Measurements from ENCODE around the gene NOCT.
"Not testable (repeated sequence)": the region's sequence is repeated elsewhere in the genome, so short reads cannot be mapped to it uniquely, and the experiment has no call there.

The NOCT gene

GRCh38 chr4:139053909-139054308 lies 38.3 kb downstream of the NOCT start:
- Histone ChIP-seq H3K36me3 (ENCODE audit: control insufficient read depth in 1 of 2, insufficient read depth in 2 of 2, low read length in 2 of 2) (peaks cover 23 to 40% of the 10 kb centered on the region in 2 donors), H3K27me3 (ENCODE audit: low read depth, low read length) (no peaks in the 10 kb centered on the region), H3K4me3 (ENCODE audit: low read depth in 1 of 2, low read length in 2 of 2) (no peak overlapping the region), H3K4me1 (ENCODE audit: control insufficient read depth in 1 of 2, insufficient read depth in 2 of 2, low read length in 2 of 2) (peaks cover 0 to 12% of the 10 kb centered on the region in 2 donors), H3K9me3 (ENCODE audit: control insufficient read depth in 1 of 2, low read length in 2 of 2) (no peaks in the 10 kb centered on the region), H3K27ac (ENCODE audit: low read length) (no peak overlapping the region)

GRCh38 chr4:139054791-139055505 lies 39.4 kb downstream of the NOCT start:
- Histone ChIP-seq H3K27me3 (ENCODE audit: low read depth, low read length) (no peaks in the 10 kb centered on the region), H3K36me3 (ENCODE audit: control insufficient read depth in 1 of 2, insufficient read depth in 2 of 2, low read length in 2 of 2) (peaks cover 33 to 50% of the 10 kb centered on the region in 2 donors), H3K27ac (ENCODE audit: low read length) (no peak overlapping the region), H3K9me3 (ENCODE audit: control insufficient read depth in 1 of 2, low read length in 2 of 2) (no peaks in the 10 kb centered on the region), H3K4me3 (ENCODE audit: low read depth in 1 of 2, low read length in 2 of 2) (no peak overlapping the region), H3K4me1 (ENCODE audit: control insufficient read depth in 1 of 2, insufficient read depth in 2 of 2, low read length in 2 of 2) (peaks cover 0 to 12% of the 10 kb centered on the region in 2 donors)

- not testable (repeated sequence) for H3K4me3 ChIP-seq (ENCODE audit: low read depth in 1 of 2, low read length in 2 of 2); H3K27ac ChIP-seq (ENCODE audit: low read length); H3K27me3 ChIP-seq (ENCODE audit: low read depth, low read length); H3K9me3 ChIP-seq (ENCODE audit: control insufficient read depth in 1 of 2, low read length in 2 of 2)
- H3K4me1 ChIP-seq (ENCODE audit: control insufficient read depth in 1 of 2, insufficient read depth in 2 of 2, low read length in 2 of 2) = peaks cover 0 to 12% of the 10 kb centered on the region in 2 donors
- H3K36me3 ChIP-seq (ENCODE audit: control insufficient read depth in 1 of 2, insufficient read depth in 2 of 2, low read length in 2 of 2) = peaks cover 54 to 59% of the 10 kb centered on the region in 2 donors
These were observed 43.4 kb downstream of the NOCT start for GRCh38 chr4:139059026-139059425.

- Histone ChIP-seq H3K36me3 (ENCODE audit: control insufficient read depth in 1 of 2, insufficient read depth in 2 of 2, low read length in 2 of 2) (peaks cover 46 to 58% of the 10 kb centered on the region in 2 donors), H3K4me1 (ENCODE audit: control insufficient read depth in 1 of 2, insufficient read depth in 2 of 2, low read length in 2 of 2) (no peaks in the 10 kb centered on the region), H3K9me3 (ENCODE audit: control insufficient read depth in 1 of 2, low read length in 2 of 2) (no peaks in the 10 kb centered on the region), H3K4me3 (ENCODE audit: low read depth in 1 of 2, low read length in 2 of 2) (no peak overlapping the region), H3K27ac (ENCODE audit: low read length) (no peak overlapping the region), H3K27me3 (ENCODE audit: low read depth, low read length) (no peaks in the 10 kb centered on the region)
These were observed 45.0 kb downstream of the NOCT start for GRCh38 chr4:139060591-139060990.

- H3K9me3 ChIP-seq (ENCODE audit: control insufficient read depth in 1 of 2, low read length in 2 of 2) = no peaks in the 10 kb centered on the region
- H3K4me3 ChIP-seq (ENCODE audit: low read depth in 1 of 2, low read length in 2 of 2) = no peak overlapping the region
- H3K4me1 ChIP-seq (ENCODE audit: control insufficient read depth in 1 of 2, insufficient read depth in 2 of 2, low read length in 2 of 2) = peaks cover 10 to 39% of the 10 kb centered on the region in 2 donors
- H3K27ac ChIP-seq (ENCODE audit: low read length) = peak overlapping the region; percentile 31
- no peaks in the 10 kb centered on the region for H3K27me3 ChIP-seq (ENCODE audit: low read depth, low read length)
- peaks cover 6 to 20% of the 10 kb centered on the region in 2 donors for H3K36me3 ChIP-seq (ENCODE audit: control insufficient read depth in 1 of 2, insufficient read depth in 2 of 2, low read length in 2 of 2)
These were observed 60.6 kb downstream of the NOCT start for GRCh38 chr4:139076016-139076744.

GRCh38 chr4:139077567-139078355 lies 62.2 kb downstream of the NOCT start:
- Histone ChIP-seq H3K27me3 (ENCODE audit: low read depth, low read length) (no peaks in the 10 kb centered on the region), H3K9me3 (ENCODE audit: control insufficient read depth in 1 of 2, low read length in 2 of 2) (no peaks in the 10 kb centered on the region), H3K27ac (ENCODE audit: low read length) (no peak overlapping the region), H3K36me3 (ENCODE audit: control insufficient read depth in 1 of 2, insufficient read depth in 2 of 2, low read length in 2 of 2) (peaks cover 0 to 5% of the 10 kb centered on the region in 2 donors), H3K4me1 (ENCODE audit: control insufficient read depth in 1 of 2, insufficient read depth in 2 of 2, low read length in 2 of 2) (peaks cover 20 to 52% of the 10 kb centered on the region in 2 donors), H3K4me3 (ENCODE audit: low read depth in 1 of 2, low read length in 2 of 2) (no peak overlapping the region)

- no peaks in the 10 kb centered on the region for H3K27me3 ChIP-seq (ENCODE audit: low read depth, low read length)
- H3K36me3 ChIP-seq (ENCODE audit: control insufficient read depth in 1 of 2, insufficient read depth in 2 of 2, low read length in 2 of 2) = no peaks in the 10 kb centered on the region
- no peak overlapping the region for H3K4me3 ChIP-seq (ENCODE audit: low read depth in 1 of 2, low read length in 2 of 2)
- peaks cover 20 to 48% of the 10 kb centered on the region in 2 donors for H3K4me1 ChIP-seq (ENCODE audit: control insufficient read depth in 1 of 2, insufficient read depth in 2 of 2, low read length in 2 of 2)
- no peak overlapping the region for H3K27ac ChIP-seq (ENCODE audit: low read length)
- H3K9me3 ChIP-seq (ENCODE audit: control insufficient read depth in 1 of 2, low read length in 2 of 2) = no peaks in the 10 kb centered on the region
These were observed 63.3 kb downstream of the NOCT start for GRCh38 chr4:139078926-139079325.

- H3K27ac ChIP-seq (ENCODE audit: low read length) = peak overlapping the region; percentile 99
- no peaks in the 10 kb centered on the region for H3K9me3 ChIP-seq (ENCODE audit: control insufficient read depth in 1 of 2, low read length in 2 of 2)
- no peaks in the 10 kb centered on the region for H3K27me3 ChIP-seq (ENCODE audit: low read depth, low read length)
- H3K4me1 ChIP-seq (ENCODE audit: control insufficient read depth in 1 of 2, insufficient read depth in 2 of 2, low read length in 2 of 2) = peaks cover 18 to 43% of the 10 kb centered on the region in 2 donors
- H3K36me3 ChIP-seq (ENCODE audit: control insufficient read depth in 1 of 2, insufficient read depth in 2 of 2, low read length in 2 of 2) = no peaks in the 10 kb centered on the region
- peak overlapping the region; percentile 69 to 98 for H3K4me3 ChIP-seq (ENCODE audit: low read depth in 1 of 2, low read length in 2 of 2)
These were observed 67.4 kb downstream of the NOCT start for GRCh38 chr4:139082750-139083606.

GRCh38 chr4:139083607-139083955 lies 68.0 kb downstream of the NOCT start:
- Histone ChIP-seq H3K27ac (ENCODE audit: low read length) (peak overlapping the region; percentile 99), H3K9me3 (ENCODE audit: control insufficient read depth in 1 of 2, low read length in 2 of 2) (no peaks in the 10 kb centered on the region), H3K27me3 (ENCODE audit: low read depth, low read length) (no peaks in the 10 kb centered on the region), H3K4me1 (ENCODE audit: control insufficient read depth in 1 of 2, insufficient read depth in 2 of 2, low read length in 2 of 2) (peaks cover 14 to 40% of the 10 kb centered on the region in 2 donors), H3K36me3 (ENCODE audit: control insufficient read depth in 1 of 2, insufficient read depth in 2 of 2, low read length in 2 of 2) (no peaks in the 10 kb centered on the region), H3K4me3 (ENCODE audit: low read depth in 1 of 2, low read length in 2 of 2) (peak overlapping the region; percentile 69 to 98)

GRCh38 chr4:139083956-139084803 lies 68.6 kb downstream of the NOCT start:
- no peaks in the 10 kb centered on the region for H3K27me3 ChIP-seq (ENCODE audit: low read depth, low read length)
- H3K9me3 ChIP-seq (ENCODE audit: control insufficient read depth in 1 of 2, low read length in 2 of 2) = no peaks in the 10 kb centered on the region
- peak overlapping the region; percentile 99 for H3K27ac ChIP-seq (ENCODE audit: low read length)
- peaks cover 14 to 34% of the 10 kb centered on the region in 2 donors for H3K4me1 ChIP-seq (ENCODE audit: control insufficient read depth in 1 of 2, insufficient read depth in 2 of 2, low read length in 2 of 2)
- H3K36me3 ChIP-seq (ENCODE audit: control insufficient read depth in 1 of 2, insufficient read depth in 2 of 2, low read length in 2 of 2) = no peaks in the 10 kb centered on the region
- H3K4me3 ChIP-seq (ENCODE audit: low read depth in 1 of 2, low read length in 2 of 2) = peak overlapping the region; percentile 69 to 98
